GM21367 (cell line): Measurements from ENCODE around the gene PTPRJ.

Source experiments
- ATAC-seq: cut with Tn5 transposase; IDR thresholded peaks from one replicate; pipeline ENCODE4 v1.9.1; 2021; ENCODE audit not compliant: unreplicated experiment

PTPRJ gene

DNA sequence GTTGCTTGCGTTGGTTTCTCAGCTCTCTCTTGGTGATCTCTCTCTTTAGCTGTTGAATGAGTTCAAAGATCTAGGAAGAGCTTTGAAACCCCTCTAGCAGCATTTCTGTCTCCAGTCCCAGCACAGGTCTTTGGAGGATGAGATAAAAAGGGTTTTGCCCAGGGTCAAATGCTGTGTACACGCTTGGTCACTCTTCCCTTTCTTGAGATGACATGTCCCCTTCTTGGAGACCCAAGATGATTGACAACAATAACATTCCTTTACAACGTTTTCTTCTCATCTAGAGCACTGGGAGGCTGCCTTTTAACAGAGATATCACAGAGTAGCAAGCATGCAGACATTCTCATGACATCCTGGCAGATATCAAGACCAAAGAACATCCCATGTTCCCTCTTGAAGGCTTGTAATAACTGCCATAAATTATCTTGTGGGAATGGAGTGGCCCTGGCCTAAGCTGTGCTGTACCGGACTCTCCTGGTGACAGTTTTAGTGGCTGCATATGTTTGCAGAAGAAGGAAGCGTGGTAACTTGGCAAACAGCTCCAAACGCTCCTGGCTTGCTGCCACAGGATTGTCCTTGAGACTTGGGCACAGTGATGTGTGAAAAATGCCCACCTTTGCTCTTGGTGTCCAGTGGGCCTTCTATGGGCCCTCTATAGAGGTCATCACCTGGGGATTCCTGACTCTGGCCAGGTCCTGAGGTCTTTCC lies 107.8 kb downstream of the PTPRJ start:
- ATAC-seq, result no peak

DNA sequence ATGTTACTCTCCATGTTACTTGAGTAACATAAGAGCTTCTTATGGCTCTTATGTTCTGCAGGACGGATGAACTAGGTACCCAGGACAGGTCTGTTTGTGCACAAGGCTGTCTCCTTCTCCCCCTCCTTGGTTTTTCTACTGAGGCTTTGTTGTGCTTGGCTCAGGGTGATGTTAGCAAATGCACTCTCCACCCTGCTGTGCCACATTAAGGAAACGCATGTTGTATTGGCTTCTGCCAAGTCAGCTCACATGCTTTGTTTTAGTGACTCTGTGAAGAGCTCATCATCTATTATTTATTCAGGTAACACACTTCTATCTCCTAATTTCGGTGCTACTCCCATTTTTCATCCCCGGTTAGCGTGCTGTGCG lies 108.3 kb downstream of the PTPRJ start:
- ATAC-seq, result no peak

DNA sequence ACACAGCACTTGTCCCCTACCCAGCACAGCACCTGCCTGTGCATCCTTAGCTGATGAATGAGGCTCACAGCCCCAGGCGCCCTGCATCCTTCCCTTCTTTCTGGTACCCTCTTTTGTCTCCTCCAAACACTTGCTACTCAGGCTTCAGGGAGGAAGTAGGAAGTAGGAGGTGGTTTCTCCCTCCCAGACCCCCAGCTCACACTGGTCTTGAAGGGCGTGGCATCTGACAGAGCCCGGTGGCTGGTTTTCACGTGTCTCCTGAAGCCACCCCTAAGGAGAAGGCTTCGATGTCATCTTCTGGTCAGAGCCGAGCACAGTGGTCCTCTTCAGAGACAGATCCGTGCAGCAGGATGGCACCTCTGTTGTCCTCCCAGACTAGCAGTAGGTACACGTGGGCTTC lies 109.8 kb downstream of the PTPRJ start:
- ATAC-seq, result no peak

DNA sequence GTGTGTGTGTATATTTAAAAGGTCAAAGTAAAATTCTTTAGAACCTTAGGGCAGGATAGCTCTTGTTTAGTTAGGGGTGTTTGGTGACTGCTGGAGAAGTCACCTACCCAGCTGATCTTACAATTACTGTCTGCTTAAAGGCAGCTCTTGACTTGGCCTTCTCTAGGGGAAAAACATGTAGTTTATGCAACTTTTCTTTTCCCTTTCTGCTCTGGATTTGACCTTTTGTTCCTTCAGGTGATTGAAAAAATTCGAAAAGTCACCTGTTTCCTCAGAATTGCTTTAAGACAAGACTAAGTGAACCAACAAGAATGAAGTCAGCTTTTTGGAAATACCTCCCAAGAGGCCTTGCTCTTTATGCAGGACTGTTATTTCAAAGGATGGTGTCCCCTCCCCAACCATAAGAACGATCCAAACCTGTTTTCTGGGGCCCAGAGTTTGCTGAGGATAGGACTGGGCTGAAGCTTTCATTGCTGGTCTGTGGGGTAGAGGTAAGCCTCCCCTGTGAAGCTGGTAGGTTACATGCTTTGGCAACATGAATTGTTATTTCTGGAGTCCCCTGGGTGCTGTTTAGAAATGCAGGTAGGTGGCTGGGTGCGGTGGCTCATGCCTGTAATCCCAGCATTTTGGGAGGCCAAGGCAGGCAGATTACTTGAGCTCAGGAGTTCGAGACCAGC lies 111.2 kb downstream of the PTPRJ start:
- no peak for ATAC-seq

- no peak for ATAC-seq
Observed at GRCh38 chr11:48093323-48093722, 113.0 kb downstream of the PTPRJ start.

DNA sequence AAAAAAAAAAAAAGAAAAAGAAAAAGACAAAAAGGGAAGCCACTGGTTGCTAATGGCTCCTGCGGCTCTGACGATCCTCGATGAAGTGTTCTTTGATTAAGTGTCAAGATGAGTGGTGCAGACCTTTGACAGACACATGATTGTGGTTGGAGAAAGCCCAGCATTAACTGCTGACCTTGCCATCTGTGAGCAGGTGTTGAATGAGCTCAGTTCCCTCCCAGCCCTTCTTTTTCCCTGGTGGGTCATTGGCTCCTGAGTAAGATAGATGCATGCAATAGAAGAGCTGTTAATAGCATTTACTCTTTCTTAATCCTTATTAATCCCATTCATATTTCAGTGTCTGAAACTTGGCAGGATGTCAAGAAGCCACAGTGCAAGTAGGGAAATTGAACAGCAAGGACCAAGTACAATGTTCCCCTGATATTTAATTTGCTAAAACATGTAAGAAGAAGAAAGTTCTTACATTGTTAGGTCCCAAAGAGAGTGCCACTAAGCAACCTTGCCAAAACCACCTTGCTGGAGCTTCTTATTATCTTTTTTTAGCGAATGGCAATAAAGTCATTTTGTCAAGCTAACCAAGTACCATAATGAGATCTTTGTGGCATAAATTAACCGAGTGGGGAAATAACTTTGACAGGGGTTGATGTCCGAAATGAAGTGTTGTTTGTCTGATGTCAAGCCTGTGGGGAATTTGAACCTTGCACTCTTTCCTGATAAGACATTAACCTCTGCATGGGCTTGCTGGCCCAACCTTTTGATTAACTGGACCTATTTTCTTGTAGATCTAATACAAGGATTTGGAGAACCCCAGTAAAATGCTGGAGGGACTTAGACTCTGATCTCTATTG lies 113.7 kb downstream of the PTPRJ start:
- no peak for ATAC-seq

DNA sequence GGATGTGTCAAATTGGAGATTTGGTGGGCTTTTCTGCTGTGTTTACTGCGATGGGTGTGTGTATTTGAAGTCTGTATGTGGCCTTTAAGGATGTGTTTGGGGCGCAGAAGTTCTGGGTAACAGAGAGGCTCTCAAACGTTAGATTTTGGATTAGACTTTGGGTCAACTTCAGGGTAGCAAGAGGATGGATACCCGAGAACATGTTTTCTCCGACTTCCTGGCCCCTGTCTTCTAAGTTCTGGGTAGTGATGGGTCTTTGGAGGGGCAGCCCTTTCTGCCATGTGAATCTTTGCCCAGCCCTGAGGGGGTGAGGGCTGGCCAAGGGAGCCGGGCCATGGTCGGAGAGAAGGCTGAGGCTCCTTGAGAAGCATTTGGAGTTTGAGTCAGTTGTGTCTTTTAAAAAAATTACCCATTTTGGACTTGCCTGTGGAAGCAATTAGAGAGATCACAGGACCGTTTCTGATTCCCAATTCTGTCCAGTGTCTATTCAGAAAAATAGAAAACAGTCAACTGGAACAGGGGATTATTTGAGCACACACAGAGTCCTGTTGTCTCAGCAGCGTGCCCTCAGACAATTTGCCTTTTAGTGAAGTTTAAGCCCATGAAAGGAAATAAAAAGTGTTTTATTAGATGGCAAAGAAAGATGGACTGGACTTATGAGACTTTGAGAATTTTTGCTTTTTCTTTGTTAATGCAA lies 114.4 kb downstream of the PTPRJ start:
- ATAC-seq, result no peak

GRCh38 chr11:48095779-48096470 lies 115.6 kb downstream of the PTPRJ start:
- ATAC-seq, result no peak

DNA sequence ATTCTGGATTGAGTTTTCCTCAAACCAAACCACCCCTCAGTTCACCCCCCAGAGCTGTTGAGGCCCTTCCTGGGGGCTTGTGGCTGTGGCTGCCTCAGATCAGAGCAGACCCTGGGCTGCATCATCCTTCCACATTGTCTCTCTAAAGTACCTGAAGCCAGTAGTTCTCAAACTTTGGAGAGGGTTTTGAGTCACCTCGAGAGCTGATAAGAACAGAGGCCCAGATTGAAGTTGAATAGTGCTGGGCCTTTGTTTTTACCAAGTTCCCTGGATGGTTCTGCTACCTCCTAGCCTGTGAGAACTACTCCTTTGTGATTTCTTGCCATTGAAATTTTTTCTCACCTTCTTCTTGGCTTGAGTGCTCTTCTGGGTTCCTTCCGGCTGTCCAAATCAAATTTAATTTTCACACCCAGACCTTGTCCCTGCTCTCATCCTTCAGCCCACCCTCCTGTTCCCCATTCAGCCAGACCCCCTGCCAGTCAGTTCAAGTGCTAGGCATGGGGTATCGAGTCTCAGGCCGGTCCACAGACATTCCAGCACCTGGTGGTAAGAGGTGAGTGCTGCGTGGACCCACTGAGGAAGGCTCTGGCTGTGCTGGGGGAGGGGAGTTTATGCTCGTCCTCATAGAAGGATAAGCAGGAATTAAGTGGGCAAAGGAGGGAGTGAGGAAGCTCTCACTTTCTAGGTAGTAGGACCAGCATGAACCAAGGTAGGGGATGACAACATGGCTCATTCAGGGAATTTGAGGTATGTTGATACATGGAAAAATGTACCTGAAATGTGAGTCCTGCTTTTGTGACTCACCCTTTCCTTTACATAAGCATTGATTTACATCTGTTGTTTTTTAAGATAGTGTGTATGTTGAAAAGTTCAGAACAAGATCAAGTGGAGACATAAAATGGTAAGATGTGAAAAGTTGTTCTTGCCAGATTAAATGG lies 116.5 kb downstream of the PTPRJ start:
- no peak for ATAC-seq

DNA sequence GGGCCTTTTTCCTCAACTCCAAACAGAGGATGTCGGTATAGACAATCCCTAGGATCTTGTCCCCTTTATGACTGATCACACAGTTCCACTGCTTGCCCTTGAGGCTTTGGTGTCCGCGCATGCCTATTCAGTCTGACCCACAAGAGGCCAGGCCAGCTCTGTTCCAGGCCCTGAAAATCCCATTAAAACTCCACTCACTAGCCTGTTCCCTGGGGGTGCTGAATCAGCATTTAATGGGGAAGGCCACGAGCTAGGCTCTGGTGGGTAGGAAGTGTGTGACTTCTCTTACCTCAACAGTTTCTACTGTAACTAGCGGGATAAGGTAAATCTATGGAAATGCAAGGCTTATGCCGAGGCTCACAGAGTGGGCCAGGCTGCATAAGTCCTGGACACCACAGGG lies 117.7 kb downstream of the PTPRJ start:
- ATAC-seq, result no peak

DNA sequence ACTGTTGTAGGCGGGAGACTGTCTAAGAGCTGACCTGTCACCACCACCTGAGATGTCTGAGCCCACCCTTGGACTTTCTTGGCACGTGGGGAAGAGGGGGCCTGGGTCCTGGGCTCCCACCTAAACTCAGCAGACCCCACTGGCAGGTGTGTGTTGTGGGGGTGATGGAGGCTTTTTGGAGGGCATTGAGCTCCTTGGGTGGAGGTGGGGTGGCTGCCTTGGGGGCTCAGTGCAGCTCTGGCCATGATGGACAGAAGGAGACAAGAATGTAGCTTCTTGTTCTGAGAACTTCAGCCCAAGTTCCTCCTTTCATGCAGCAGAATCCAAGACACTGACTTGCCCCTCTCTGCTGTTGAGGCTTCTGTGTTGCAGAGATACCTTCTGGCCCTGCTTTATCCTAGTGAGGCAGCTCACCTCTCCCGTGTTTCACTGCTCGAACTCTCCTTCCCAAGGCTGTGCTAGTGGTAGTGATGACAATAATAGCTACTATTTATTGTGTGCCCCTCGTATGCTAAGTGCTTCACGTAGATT lies 119.6 kb downstream of the PTPRJ start:
- ATAC-seq, result no peak

- no peak for ATAC-seq
Observed at GRCh38 chr11:48101044-48101733, 120.8 kb downstream of the PTPRJ start.

DNA sequence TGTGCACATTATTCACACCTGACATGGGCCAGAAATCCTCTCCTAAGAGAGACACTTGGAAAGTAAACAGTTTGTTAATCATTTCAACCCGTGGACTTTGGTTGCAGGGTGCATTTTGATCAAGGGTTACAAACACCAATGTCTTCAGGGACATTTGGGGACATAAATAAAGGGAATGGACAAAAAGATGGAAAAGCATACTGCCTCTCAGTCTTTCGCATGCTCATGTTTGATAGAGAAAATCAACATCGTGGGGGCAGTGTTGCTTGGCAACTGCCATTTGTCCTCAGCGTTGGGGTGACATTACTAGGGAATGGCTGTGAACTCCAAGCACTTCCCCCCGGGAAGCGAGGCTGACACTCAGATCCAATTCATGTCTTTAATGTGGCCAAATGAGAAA lies 121.6 kb downstream of the PTPRJ start:
- no peak for ATAC-seq

- ATAC-seq, result no peak
Observed at GRCh38 chr11:48103621-48104567, 123.5 kb downstream of the PTPRJ start.

DNA sequence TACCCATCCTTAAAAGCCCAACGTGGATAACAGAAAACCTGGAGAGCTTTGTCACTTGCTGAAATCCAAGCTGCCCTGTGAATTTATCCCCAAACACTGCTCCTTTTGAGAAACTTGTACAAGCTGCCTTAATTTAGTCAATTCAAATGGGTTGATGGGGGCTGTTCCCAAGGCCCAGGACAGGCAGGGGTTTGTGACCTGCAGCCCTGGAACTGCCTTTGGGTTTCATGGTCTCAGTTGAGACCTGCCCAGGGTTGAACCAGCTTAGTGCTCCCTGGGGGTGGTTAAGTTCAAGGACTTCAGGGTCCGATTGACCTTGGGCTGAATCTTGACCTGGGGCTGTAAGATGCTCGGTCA lies 124.2 kb downstream of the PTPRJ start:
- no peak for ATAC-seq

- ATAC-seq, result no peak
Observed at GRCh38 chr11:48105096-48105990, 125.0 kb downstream of the PTPRJ start.

DNA sequence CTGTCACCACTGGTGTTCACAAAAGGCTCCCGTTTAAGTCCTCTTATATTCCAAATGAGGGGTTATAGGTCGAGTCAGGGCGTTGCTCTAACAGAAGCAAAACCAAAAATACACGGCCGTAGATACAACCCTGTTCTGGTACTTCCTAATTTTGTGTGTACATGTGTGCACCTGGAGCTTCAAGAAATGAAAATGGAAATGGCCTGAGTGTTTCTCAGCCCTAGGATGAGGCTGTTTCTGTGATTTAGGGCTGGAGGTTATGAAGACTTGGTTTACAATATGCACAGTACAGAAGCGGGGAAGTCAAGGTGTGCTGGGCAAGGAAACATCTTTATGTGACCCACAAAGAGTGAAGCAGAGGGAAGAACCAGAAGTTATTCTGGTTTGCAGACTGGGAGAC lies 125.8 kb downstream of the PTPRJ start:
- no peak for ATAC-seq
